ENCODE measurements around the gene ANKS4B.
"Not testable (repeated sequence)": the region's sequence is repeated elsewhere in the genome, so short reads cannot be mapped to it uniquely, and the experiment has no call there.

Gene ANKS4B

DNA sequence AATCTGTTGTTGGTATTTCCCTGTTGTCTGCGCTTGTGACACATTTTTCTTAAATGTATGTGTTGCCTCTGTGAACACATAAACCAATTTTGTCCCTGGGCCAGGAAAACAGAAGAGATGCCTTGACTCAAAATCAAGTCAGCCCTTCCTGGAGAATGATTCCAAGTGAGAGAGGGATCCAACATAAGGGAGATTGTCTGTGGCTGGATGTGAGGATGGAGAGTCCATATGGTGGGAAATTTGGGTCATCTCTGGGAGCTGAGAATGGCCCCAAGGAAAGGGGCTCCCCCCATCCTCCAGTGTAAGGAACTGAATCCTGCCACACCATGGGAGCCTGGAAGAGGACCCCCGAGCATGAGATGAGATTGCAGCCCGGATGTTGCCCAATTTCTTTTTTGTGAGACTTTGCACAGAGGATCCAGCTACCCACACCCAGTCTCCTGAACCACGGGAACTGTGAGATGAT, 31.1 kb downstream of the ANKS4B start:
- peak; percentile 13 for DNase-seq

DNA sequence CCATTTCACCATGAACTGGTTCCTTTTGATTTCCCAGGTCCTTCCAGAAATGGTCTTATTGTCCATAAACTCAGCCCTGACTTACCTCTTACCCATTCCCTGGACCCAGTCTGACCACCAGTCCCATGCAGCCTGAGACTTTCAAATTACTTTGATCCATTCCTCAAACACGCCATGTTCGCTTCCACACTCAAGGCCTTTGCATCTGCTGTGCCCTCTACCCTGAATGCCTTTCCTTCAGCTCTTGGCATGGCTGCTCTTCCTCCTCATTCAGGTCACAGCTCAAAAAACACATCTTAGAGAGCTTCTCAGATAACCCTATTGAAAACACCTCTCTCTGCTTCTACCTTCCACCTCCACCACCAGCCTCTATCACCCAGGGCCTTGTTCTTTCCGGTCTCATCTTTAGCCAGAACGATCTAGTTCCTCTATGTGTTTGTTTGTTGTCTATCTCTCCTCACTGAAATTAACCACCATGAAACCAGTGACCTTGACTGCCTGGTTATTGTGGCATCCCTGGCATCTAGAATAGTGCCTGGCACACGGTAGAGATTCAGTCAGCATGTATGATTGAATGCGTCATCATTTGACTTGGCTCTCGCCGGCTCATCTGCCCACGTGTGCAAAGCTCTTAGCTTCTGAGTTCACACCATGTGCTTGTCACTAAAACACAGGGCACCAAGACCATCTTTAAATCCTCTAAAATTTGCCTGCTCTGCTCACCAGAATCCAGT, 31.8 kb downstream of the ANKS4B start:
- peak; percentile 61 for DNase-seq

DNA sequence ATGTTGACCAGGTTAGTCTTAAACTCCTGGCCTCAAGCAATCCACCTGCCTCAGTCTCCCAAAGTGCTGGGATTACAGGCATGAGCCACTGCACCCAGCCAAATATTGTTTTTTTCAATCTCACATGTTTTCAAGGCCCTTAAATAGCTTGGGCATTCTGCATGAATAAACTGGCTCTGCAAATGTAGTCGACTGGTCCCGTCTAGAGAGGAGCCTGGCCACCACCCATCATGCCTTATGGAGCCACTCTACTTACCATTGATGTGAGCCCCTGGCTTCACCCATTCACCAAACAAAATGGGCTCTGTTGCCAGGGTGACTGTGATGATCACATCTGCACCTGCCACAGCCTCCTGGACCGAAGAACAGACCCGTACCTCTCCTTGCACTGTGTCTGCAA, 33.8 kb downstream of the ANKS4B start:
- no peak for DNase-seq

DNA sequence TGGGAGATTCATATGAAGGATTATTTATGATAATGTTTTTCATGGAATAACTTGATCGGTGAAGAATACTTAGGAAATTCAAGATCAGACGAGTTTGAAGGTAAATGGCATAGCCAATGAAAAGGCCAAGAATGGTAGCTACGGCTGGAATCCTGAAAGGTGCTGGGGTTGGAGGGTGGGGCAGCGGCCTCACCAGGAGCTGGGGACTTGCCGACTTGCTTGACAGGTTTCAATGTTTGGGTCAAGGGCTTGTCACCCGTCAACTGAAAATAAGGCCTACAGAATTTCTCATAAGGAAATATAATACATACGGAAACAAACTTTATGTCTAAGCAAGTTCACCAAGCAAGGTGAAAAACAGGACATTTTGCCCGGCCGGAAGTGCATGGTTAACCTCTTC, 34.7 kb downstream of the ANKS4B start:
- no peak for DNase-seq

DNA sequence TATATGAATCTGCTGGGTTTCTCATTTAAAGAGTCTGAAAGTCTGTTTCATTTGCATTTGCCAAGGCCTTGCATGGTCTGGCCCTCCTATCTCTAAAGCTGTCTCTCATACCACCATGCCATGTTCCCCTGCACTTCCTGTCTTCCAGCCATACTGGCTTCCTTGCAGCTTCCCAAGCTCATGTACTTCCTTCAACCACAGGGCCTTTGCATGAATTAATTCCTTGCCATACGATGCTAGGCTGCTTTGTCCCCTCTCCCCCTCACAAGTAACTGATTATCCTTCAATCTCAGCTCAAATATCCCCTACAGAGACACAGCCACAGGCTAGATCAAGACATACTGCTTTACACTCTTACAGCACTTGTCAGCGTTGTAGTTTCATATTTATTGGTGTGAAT, 38.8 kb downstream of the ANKS4B start:
- DNase-seq, result no peak

DNA sequence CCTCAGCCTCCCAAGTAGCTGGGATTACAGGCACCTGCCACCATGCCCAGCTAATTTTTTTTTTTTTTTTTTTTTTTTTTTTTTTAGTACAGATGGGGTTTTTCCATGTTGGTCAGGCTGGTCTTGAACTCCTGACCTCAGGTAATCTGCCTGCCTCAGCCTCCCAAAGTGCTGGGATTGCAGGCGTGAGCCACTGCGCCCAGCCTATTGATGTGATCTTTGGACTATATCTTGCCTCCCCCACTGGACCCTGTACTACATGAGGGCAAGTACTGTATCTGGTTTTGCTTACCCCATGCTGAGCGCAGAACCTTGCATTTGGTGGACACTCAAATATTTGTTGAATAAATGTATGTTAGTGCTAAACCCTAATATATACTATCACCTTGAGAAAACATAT, 39.3 kb downstream of the ANKS4B start:
- not testable (repeated sequence) for DNase-seq

DNA sequence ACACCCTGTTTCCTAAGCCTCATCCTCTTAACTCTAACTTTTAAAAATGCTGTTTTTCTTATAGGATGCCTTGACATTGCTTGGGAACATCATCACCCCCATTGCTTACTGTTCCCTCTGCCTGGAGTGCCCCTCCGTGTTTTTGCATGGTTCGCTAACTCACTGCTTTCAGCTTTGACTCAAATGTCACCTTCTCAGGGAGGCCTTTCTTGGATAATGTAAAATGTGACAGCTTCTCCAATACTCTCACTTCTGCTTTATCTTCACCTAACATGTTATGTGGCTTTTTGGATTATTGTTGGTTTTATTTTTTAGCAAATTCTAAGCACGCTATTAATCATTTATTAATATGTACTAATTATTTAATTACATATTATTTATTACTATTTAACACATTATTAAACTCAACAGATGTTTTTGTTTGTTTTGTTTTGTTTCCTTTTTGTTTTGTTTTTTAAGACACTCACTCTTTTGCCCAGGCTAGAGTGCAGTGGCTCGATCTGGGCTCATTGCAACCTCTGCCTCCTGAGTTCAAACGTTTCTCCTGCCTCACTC, 40.8 kb downstream of the ANKS4B start:
- DNase-seq, result no peak

DNA sequence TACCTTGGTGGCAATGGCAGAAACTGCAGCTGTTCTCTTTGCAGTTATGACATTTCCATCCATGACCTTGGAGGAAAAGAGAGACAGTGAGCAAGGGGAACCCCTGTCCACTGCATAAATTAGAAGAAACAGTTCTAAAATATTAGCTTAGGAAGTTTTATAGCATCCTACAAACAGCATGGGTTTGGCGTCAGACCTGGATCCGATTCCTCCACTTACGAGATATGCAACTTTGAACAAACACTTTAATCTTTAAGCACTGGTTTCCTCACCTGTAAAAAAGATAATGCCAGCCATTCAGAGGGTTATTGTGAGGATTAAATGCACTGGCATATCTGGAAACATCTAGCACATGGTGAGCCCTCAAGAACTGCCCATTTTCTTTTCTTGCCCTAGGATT, 42.0 kb downstream of the ANKS4B start:
- no peak for DNase-seq

DNA sequence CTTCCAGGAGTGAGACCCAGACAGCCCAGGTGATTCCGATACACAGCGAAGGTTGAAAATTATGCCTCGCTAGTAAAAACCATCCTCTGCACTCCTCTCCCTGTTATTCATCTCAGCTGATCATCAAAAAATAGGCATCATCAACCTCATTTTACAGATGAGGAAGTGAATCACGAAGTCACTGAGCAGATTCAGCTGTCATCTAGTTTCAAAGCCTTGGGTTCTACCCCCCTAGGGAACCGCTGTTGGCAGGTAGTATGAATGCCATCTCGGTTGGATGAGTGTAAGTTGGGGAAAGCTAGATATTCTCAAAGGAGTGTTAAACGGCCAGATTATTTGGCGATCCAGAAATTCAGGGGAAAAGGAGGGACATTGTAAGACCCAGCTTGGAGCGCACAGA, 42.6 kb downstream of the ANKS4B start:
- DNase-seq, result no peak

DNA sequence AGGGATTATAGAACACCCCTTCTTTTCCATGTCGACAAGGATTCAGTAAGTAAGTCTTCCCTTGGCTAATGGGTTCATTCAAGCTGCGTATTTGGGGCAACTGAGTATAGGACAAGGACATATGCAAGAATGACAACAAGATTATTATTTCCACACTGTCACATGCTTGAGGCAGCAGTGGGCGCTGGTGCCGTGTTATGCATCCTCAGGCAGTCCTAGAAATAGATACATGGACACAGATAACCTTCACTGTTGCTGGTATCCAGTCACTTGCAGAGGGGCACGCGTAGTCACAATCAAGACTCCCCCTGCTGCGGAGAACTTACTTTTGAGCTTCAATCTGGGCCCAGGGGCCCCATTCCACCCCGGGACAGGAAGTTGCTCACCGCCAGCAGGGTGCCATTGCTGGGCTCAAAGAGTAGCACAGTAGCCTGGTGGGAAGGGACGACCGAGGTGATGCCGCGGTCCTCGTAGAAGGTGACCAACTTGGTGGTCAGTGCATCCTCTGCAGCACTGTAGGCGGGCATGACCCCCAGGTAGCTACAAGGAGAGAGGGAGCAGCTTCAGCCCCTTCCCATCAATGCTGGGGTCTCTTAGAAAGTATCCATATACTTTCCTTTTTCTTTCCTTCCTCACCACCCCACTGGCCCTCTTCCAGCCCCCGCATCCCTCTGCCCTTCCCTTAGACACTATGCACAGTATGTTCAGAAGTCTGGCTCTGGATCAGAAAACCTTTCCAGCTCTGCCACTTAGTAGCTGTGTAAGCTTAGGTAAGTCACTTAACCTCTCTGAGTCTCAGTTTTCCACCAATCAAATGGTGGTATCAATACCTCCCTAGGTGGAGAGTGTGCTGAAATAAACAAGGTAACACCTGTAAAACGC, 43.8 kb downstream of the ANKS4B start:
- no peak for DNase-seq

DNA sequence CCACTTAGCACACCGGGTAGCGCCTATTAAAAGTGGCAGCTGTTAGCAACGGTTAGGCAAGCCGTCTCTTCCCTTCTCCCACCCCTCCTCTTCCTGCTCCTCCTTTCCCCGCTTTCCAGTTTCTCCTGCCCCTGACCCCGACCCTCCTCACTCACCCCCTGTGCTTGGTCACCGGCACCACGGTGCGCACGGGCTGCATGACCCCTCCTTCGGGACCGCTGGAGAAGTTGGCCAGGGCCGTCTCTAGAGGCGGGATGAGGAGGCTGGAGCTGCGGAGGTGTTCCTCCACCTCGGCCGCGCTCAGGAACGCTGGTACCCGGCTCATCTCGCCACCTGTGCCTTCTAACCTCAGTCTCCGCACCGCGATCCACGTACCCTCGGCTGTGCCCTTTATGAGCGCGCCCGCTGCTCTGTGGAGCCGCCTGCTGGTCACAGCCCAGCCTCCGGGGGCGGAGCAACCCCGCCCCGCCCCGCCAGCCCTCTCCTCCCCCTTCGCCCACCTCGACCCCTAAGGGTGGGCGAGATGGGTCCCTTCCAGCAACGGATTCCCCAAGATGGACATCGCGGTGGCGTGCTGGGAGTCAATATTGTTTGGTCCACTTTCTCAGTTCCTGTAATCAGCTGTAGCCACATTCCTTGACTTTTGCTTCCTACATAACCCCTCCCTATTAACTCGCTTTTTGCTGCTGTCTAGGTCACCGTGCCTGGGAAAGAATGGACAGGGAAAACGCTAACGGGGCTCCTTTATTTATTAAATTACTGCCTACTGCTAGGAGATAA, 44.6 kb downstream of the ANKS4B start, which contains the start of gene CRYM:
Gene CRYM, minus strand, starts transcription at position 364 of the 780 bp plus-strand sequence. Its CDS starts 39 bp downstream, at position 325.
- no peak for DNase-seq

DNA sequence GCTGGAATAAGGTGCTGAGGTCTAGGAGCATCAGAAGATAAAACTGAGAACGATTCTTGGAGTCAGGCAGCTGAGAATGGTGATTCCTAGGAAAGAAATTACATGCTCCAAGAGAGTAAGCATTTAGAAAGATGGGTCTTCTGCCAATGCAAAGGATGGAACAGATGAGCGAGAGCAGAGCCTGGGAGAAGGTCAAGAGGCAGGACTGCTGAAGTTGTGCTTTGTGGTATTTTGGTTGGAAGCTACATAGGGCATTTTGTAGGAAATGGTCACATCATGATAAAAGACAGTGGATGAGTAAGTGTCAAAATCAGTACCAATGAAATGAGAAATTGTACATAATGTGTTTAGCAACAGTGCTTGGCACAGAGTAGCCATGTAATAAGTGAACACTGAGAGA, 46.0 kb downstream of the ANKS4B start:
- DNase-seq, result no peak

DNA sequence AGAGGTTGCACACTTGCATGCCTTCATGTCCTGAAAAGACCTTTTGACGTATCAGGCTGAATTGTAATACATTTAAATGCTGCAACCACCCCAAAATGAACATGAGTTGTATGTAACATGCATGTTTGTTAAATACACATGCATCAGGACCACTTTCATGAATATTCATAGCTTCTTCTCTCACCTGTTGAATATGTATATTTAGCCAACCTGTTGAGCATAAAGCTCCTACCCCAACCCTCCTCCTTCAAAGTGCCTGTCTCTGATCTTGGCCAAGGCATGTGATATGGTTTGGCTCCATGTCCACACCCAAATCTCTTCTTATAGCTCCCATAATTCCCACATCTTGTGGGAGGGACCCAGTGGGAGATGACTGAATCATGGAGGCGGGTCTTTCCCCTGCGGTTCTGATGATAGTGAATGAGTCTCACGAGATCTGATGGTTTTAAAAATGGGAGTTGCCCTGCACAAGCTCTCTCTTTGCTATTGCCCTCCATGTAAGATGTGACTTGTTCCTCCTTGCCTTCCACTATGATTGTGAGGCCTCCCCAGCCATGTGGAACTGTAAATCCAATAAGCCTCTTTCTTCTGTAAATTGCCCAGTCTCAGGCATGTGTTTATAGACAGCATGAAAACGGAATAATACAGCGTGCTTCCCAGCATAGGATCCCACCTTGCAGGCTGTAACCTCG, 48.3 kb downstream of the ANKS4B start:
- no peak for DNase-seq

DNA sequence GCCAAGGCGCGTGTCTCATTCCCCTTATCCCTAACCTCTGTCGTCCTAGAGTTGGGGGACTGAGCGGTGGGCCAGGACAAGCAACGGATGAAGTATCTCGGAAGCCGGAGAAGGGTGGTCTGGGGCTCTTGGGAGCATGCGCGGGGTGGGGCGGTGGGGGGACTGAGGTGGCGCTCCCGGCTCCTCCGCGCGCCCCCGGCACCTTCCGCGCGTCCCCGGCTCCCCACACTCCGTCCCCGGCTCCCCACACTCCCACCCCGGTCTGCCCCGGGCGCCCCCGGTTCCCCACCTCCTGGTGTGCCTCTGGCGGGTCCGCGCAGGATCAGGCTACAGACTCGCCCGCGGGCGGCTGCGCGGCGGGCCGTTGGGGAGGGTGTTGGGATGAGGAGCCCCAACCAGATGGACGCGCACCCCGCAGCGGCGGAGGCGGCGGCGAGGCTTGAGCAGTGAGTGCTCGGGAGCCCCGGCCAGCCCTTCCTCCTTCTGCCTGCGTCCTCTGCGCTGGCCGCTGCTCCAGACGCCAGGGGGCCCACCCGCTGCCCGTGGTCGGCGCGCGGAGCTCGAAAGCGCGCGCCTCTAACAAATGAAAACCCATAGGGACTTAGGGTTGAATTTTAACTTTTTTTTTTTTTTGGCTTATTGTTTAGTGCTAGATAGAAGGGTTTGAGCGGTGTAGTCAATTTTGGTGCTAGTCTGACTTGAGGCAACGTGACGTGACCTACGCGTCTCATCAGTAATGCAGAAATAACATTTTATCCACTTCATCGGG, 50.2 kb downstream of the ANKS4B start:
- DNase-seq, result no peak

DNA sequence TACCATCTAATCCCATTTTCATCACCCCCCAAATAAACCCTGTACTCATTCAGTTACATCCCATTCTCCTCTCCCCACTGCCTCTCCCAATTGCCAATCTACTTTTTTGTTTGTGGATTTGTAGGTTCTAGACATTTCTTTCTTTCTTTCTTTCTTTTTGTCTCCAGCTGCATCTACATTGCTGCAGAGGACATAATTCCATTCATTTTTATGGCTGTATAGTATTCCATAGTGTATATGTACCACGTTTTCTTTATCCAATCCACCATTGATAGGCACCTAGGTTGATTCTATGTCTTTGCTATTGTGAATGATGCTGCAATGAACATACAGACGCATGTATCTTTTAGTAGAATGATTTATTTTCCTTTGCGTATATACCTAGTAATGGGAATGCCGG, 50.9 kb downstream of the ANKS4B start:
- DNase-seq, result no peak

DNA sequence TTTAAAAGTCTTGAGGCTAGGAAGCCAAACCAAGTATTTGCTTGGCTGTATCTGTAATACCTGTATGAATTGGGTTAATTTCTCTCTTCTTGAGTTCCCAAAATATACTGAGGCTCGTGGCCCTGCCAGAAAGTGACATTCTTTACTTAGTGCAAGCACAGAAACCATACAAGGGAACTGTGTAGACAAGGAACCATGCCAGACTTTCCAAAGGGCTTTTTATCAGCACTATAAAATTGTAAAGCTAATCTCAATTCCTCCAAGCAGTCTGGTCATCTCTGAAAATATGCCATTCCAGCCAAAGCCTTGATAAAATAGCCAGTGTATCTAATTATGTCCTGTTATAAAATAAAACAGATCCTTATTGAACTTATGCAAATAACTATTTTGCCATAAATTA, 51.8 kb downstream of the ANKS4B start:
- no peak for DNase-seq

DNA sequence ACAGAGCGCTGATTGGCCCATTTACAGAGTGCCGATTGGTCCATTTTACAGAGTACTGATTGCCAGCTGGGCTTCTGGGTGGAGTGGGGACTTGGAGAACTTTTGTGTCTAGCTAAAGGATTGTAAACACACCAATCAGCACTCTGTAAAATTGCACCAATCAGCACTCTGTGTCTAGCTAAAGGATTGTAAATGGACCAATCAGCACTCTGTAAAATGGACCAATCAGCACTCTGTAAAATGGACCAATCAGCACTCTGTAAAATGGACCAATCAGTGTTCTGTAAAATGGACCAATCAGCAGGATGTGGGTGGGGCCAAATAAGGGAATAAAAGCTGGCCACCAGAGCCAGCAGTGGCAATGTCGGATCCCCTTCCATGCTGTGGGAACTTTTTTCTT, 56.3 kb downstream of the ANKS4B start:
- DNase-seq, result not testable (repeated sequence)

DNA sequence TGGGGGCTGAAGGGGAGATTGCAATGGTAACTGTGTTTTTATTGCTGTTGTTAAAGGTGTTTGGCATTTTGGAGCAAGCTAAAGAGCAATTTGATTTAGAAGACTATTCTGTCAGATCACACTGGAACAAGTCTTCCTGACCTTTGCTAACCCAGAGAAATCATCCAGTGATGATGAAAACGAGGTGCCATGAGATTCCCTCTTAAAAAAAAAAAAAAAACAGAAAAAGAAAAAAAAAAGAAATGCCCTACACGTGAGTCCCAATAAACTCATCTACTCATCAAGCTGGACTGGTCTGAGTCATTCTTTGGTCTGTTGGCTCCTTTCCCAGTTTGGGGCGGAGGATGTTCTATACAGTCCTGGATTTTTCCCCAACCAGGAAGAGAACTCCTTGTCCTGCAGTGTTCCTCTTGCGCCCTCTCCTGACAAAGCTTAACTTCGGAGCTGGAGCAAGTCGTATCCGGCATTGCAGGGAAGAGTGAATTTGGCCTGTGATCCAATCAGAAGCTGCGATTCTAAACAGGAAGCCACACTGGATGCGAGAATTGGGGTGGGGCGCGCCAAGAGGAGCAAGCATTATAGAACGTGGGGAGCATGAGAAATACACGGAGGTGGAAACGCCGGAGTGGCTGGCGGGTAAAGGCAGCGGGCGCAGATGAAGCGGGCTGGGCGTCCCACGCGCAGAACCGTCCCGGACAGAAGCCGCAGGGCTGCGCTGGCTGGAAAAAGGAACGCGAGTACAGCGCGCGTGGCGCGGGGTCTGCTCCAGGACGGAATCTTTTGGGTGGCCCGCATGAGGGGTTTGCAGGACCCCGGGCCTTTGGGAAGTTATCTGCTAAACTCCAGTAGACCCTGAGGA, 67.0 kb downstream of the ANKS4B start:
- peak; percentile 97 for DNase-seq

DNA sequence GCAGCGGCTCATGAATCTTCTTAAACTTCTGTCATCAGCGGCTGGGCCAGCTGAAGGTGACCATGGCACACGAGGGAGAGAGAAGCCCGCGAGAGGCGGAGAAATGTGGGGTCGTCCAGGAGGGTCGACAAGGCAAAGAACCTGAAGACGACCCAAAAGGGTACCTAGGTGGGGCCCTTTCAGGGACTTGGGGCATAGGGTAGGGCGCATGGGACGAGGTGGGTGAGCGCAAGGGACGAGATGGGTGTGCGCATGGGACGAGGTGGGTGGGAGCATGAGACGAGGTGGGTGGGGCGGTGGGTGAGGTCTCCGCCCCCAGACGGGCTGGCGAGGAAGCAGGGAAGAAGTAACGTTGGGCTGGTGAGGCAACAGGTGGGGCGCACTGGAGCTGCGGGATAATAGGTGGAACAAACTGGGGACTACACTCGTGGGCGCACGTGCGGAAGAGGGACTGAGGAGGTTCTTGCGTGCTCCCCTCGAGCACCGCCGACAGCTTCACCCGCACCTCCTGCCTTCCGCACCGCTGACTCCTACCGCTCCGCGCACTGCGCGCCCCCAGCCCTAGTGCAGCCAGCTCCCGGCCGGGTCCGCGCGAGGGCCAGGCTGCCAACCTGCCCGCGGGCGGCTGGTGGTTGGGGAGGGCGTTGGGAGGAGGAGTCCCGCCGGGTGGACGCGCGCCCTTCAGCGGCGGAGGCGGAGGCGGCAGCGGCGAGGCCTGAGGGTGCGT, 67.8 kb downstream of the ANKS4B start:
- DNase-seq, result no peak

DNA sequence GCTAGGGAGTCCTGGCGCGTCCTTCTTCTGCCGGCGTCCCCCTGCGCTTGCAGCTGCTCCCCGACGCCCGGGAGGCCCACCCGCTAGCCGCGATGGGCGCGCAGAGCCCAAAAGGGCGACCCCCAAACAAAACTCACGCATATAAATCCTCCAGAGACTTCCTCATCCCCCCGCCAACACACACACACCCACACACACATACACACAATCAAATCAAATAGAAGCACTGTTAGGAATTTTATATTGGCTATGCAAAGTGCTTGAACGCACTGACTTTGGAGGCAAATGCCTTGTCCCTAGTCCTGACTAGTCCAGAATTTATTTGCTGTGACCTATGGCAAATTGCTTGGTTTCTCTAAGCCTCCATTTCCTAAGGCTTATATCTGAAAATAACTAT, 68.4 kb downstream of the ANKS4B start:
- no peak for DNase-seq

Measured in NCI-H446 treated with DMSO at 0.1 percent for 48 hours (cell line).